Upper lobe of left lung (tissue), 6 donors: Measurements from ENCODE around the gene GABBR2. TPM values are rescaled to one million over a fixed set of nuclear protein-coding genes. Genes with fewer than 3 reads are reported as not detected.

Experiments used
- ATAC-seq, 2 donors: fragments of 200-7000 bp; cut with Tn5 transposase; one replicate each; pipeline ENCODE4 v1.9.1; 2022; ENCODE audit warnings: mild to moderate bottlenecking in 2 of 2, moderate library complexity in 2 of 2; ENCODE audit not compliant: low FRiP score in 2 of 2
- DNase-seq, 2 donors: peaks; one replicate each; pipeline ENCODE4 v3.0.0-alpha.2; 2019 to 2020
- H3K27ac ChIP-seq, 4 donors: fragments of 200-600 bp; sonication (generic); one replicate each; pipeline ENCODE4 v1.5.1; 2016 to 2019
- H3K27me3 ChIP-seq, 4 donors: fragments of 200-600 bp; sonication (generic); one replicate each; pipeline ENCODE4 v1.5.1; 2017 to 2019
- H3K36me3 ChIP-seq, 4 donors: fragments of 200-600 bp; sonication (generic); one replicate each; pipeline ENCODE4 v1.5.1; 2016 to 2019
- H3K4me1 ChIP-seq, 4 donors: fragments of 200-600 bp; sonication (generic); one replicate each; pipeline ENCODE4 v1.5.1; 2018 to 2019
- H3K4me3 ChIP-seq, 4 donors: fragments of 200-600 bp; sonication (generic); one replicate each; pipeline ENCODE4 v1.5.1; 2017 to 2019; ENCODE audit warnings: mild to moderate bottlenecking in 2 of 4, moderate library complexity in 1 of 4
- H3K9me3 ChIP-seq, 4 donors: fragments of 200-600 bp; sonication (generic); one replicate each; pipeline ENCODE4 v1.5.1; 2018 to 2019
- CTCF ChIP-seq, 6 experiments: fragments of 450-650 bp in 4 of 6; fragments of 200-600 bp in 2 of 6; sonication (generic) in 2 of 6; IDR thresholded peaks; one replicate each; pipeline ENCODE4 v1.5.1; 2016 to 2019; ENCODE audit warnings: antibody characterized with exemption in 6 of 6
- EP300 ChIP-seq, 4 donors: sonication (generic); formaldehyde crosslinking; IDR thresholded peaks; one replicate each; pipeline ENCODE4 v1.5.1; 2017; ENCODE audit warnings: antibody characterized with exemption in 4 of 4, control low read depth in 2 of 4
- POLR2A ChIP-seq, 4 donors: fragments of 450-650 bp; IDR thresholded peaks; one replicate each; pipeline ENCODE4 v1.5.1; 2016 to 2017; ENCODE audit warnings: antibody characterized with exemption in 4 of 4, mild to moderate bottlenecking in 2 of 4
- POLR2AphosphoS5 ChIP-seq, 2 donors: sonication (generic); formaldehyde crosslinking; IDR thresholded peaks; one replicate each; pipeline ENCODE4 v1.5.1; 2017; ENCODE audit warnings: antibody characterized with exemption in 2 of 2
- WGBS, 2 donors: methylation state at CpG; one replicate each; pipeline ENCODE4 v1.1.5; 2017 to 2018; 5-methylcytosine and 5-hydroxymethylcytosine counted together
- total RNA-seq, 6 donors: library from RNA; depleted of rRNA in 4 of 6; stranded (reverse); fragments of >200 nt in 4 of 6; gene quantifications; one replicate each; pipeline versions ENCODE4 v1.1.0 to v1.2.1, GENCODE V29; 2016 to 2021
- donor health status: DM: no; HTN: no; CAD: no; lungs with moderate emphysema.
- donor health status: DM: no; HTN: yes; CAD: no; lungs with severe emphysema.

The GABBR2 gene
- total RNA-seq, 6 donors from 2014 or later: 0.15 to 1.00 (median 0.81) TPM; not detected in 1

GRCh38 chr9:98714833-98715232, 6.1 kb upstream of the GABBR2 start:
- ATAC-seq (no peak), DNase-seq (no peak)
- no peaks in the 10 kb centered on the region for H3K4me1 ChIP-seq
- no peak overlapping the region for H3K27ac ChIP-seq
- no peak overlapping the region for H3K4me3 ChIP-seq
- no peaks in the 10 kb centered on the region for H3K36me3 ChIP-seq
- peaks cover 0 to 4% (median under 1%) of the 10 kb centered on the region in 4 donors for H3K27me3 ChIP-seq
- no peak for TF ChIP-seq CTCF (IDR thresholded peaks at IDR 0.05)
- no peak for TF ChIP-seq EP300 (IDR thresholded peaks at IDR 0.05)
- TF ChIP-seq POLR2A (IDR thresholded peaks at IDR 0.05): no peak
- no peak for TF ChIP-seq POLR2AphosphoS5 (IDR thresholded peaks at IDR 0.05)
- no peaks in the 10 kb centered on the region for H3K9me3 ChIP-seq
- 55 to 60% methylated on average over 1 of the region's 1 CpG for WGBS, 2 donors

GRCh38 chr9:98712987-98713386, 4.3 kb upstream of the GABBR2 start:
- Histone ChIP-seq H3K36me3 (no peaks in the 10 kb centered on the region), H3K9me3 (no peaks in the 10 kb centered on the region), H3K27me3 (peaks cover 0 to 22% (median 15%) of the 10 kb centered on the region in 4 donors), H3K27ac (no peak overlapping the region), H3K4me3 (no peak overlapping the region), H3K4me1 (peaks cover 5 to 17% (median 9%) of the 10 kb centered on the region in 4 donors)
- TF ChIP-seq EP300 (IDR thresholded peaks at IDR 0.05) (no peak), CTCF (IDR thresholded peaks at IDR 0.05) (no peak), POLR2AphosphoS5 (IDR thresholded peaks at IDR 0.05) (no peak), POLR2A (IDR thresholded peaks at IDR 0.05) (no peak)
- DNase-seq: no peak
- no peak for ATAC-seq

GRCh38 chr9:98709968-98710965, 1.5 kb upstream of the GABBR2 start:
- DNase-seq (no peak), ATAC-seq (no peak)
- WGBS, 2 donors: 65 to 68% methylated on average over 14 of the region's 14 CpGs
- no peak overlapping the region for H3K27ac ChIP-seq
- H3K4me3 ChIP-seq: no peak overlapping the region
- H3K4me1 ChIP-seq: peaks cover 15 to 30% (median 19%) of the 10 kb centered on the region in 4 donors
- H3K27me3 ChIP-seq: peaks cover 0 to 33% (median 23%) of the 10 kb centered on the region in 4 donors
- no peaks in the 10 kb centered on the region for H3K9me3 ChIP-seq
- no peak for TF ChIP-seq EP300 (IDR thresholded peaks at IDR 0.05)
- TF ChIP-seq POLR2A (IDR thresholded peaks at IDR 0.05): no peak
- TF ChIP-seq POLR2AphosphoS5 (IDR thresholded peaks at IDR 0.05): no peak
- no peaks in the 10 kb centered on the region for H3K36me3 ChIP-seq

- Histone ChIP-seq H3K4me1 (peaks cover 15 to 30% (median 19%) of the 10 kb centered on the region in 4 donors), H3K36me3 (no peaks in the 10 kb centered on the region), H3K9me3 (no peaks in the 10 kb centered on the region), H3K27ac (no peak overlapping the region), H3K27me3 (peaks cover 0 to 33% (median 25%) of the 10 kb centered on the region in 4 donors), H3K4me3 (peak overlapping the region in 3 of 4 donors; percentile 37 to 46 (median 40))
- DNase-seq (peak in 1 of 2 donors; percentile 72), ATAC-seq (no peak)
- TF ChIP-seq EP300 (IDR thresholded peaks at IDR 0.05) (no peak), POLR2AphosphoS5 (IDR thresholded peaks at IDR 0.05) (no peak), POLR2A (IDR thresholded peaks at IDR 0.05) (no peak), CTCF (IDR thresholded peaks at IDR 0.05) (no peak)
- WGBS, 2 donors: 4 to 10% methylated on average over 11 to 18 of the region's 89 CpGs
These were observed 417 bp downstream of the GABBR2 start for GRCh38 chr9:98708103-98708932.
